HG03175 (cell line): Measurements from ENCODE around the gene KCNAB2.

Source experiments
- ATAC-seq: cut with Tn5 transposase; IDR thresholded peaks from one replicate; pipeline ENCODE4 v1.9.1; 2021; ENCODE audit warnings: mild to moderate bottlenecking, moderate library complexity; ENCODE audit not compliant: unreplicated experiment

KCNAB2 gene

GRCh38 chr1:6124746-6125365, 79.2 kb downstream of the KCNAB2 start:
- ATAC-seq = no peak

DNA sequence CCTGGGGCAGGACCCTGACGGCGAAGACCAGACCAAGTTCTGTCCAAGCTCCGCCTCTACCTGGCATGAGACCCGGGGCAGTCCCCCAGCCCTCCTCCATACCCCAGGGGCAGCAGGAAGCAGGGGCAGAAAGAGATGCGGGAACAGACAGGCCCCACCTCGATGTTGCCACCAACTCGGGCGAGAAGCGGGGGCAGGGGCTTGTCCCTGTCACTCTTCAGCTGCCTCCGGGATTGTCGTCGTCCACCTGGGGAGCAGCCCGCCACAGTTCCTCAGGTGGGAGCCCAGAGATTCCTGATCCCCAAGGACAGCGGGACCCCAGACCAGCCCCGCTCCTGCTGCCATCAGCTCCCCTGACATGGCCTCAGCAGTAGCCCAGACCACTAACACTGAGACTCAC, 79.7 kb downstream of the KCNAB2 start:
- no peak for ATAC-seq

- ATAC-seq = no peak
Measured at GRCh38 chr1:6126028-6126427, 80.3 kb downstream of the KCNAB2 start.

- no peak for ATAC-seq
Measured at GRCh38 chr1:6126521-6127067, 80.9 kb downstream of the KCNAB2 start.

- no peak for ATAC-seq
Measured at GRCh38 chr1:6127587-6128163, 82.0 kb downstream of the KCNAB2 start.

GRCh38 chr1:6128276-6129081, 82.8 kb downstream of the KCNAB2 start:
- no peak for ATAC-seq

DNA sequence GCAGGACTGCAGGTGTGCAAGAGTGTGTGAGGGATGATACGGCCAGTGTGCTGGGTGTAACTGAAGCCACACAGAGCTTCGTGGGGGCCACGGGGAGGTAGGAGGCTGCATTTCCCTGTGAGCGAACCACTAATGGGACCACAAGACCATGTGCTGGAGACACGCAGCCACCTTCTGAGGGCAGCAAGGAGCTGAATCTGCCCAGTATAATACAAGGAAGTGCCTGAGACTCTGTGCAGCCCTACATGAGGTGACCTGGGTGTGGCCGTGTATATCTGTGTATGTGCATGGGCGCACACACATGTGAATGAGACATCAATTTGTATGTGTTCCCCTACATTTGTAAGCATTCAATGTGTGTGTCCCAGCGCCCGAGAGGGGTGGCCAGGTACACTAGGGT, 83.6 kb downstream of the KCNAB2 start:
- ATAC-seq = no peak

GRCh38 chr1:6130036-6130435, 84.3 kb downstream of the KCNAB2 start:
- no peak for ATAC-seq

- no peak for ATAC-seq
Measured at GRCh38 chr1:6130596-6130995, 84.9 kb downstream of the KCNAB2 start.

DNA sequence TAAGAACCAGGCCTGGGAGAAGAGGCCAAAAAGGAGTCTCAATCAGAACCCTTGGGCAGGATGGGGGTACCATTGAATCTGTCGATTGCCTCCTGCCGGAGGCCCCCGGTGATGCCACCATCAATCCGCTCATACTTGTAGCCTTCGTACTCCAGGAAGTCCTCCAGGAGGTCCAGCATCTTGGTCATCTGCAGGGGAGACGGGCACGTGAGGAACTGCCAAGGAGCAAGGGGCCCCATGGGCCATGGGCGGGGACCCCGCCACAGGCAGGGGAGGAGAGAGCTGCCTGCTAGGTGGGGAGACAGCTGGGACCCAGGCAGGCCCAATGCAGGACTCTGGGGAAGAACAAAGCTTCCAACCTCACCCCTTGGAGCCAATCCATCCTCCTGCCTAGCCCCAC, 85.9 kb downstream of the KCNAB2 start:
- ATAC-seq = no peak

- ATAC-seq = no peak
Measured at GRCh38 chr1:6133146-6133895, 87.6 kb downstream of the KCNAB2 start.

- no peak for ATAC-seq
Measured at GRCh38 chr1:6134206-6134605, 88.5 kb downstream of the KCNAB2 start.

DNA sequence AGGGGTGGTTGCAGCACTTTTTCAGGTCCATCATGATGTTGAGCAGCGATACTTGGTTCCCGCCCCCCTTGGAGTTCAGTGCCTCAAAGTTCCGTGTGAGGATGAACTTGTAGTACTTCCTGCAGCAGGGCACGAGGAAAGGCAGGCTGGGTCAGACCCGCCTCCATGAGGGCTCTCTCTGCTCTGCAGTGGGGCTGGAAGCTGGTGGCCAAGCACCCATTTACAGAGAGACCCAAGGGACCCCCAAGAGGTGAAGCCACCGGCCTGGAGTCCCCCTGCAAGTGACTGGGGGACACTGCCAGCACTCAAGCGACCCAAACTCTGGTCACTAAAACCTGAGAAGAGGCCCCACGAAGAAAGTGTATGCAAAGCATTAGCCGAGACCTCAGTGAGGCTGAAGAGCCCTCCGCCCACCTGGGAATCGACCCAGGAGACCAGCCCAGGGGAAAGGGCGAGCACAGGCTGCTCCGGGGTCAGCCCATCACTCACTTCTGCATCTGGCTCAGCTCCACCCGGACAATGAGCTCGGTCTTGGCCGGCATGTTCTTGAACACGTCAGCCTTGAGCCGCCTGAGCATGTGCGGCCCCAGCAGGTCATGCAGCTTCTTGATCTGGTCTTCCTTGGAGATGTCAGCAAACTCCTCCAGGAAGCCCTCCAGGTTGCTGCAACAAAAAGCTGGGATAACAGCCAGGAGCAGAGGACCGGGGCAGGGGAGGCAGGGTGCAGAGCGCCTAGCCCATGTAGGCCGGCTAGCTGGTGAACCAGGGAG, 89.2 kb downstream of the KCNAB2 start:
- no peak for ATAC-seq

GRCh38 chr1:6136516-6137220, 91.0 kb downstream of the KCNAB2 start:
- no peak for ATAC-seq

- ATAC-seq = no peak
Measured at GRCh38 chr1:6137758-6138157, 92.1 kb downstream of the KCNAB2 start.

DNA sequence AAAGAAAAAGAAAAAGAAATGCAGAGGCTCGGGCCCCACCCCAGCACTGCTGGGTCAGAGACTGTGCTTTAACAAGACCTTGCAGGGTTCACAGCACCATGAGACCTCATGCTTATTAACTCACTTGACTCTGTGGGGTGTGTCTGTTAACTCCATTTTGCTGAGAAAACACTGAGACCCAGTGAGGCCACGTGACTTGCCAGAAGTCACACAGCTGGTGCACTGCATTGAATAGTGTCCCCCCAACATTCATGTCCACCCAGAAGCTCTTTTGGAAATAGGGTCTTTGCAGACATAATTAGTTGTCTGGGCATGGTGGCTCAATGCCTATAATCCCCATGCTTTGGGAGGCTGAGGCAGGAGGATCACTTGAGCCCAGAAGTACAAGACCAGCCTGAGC, 94.7 kb downstream of the KCNAB2 start:
- ATAC-seq = no peak

DNA sequence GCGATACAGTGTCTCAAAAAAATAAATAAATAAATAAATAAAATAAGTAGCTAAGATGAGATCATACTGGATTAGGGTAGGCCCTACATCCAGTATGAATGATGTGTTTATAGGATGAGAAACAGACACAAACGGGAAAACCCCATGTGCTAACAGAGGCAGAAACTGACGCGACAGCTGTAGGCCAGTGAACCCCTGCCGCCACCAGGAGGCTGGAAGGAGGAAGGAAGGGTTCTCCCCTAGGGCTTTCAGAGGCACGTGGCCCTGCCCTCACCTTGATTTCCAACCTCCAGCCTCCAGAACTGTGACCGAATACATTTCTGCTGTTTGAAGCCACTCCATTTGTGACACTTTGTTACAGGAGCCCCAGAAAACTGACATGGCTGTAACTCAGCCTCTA, 95.9 kb downstream of the KCNAB2 start:
- ATAC-seq = no peak

DNA sequence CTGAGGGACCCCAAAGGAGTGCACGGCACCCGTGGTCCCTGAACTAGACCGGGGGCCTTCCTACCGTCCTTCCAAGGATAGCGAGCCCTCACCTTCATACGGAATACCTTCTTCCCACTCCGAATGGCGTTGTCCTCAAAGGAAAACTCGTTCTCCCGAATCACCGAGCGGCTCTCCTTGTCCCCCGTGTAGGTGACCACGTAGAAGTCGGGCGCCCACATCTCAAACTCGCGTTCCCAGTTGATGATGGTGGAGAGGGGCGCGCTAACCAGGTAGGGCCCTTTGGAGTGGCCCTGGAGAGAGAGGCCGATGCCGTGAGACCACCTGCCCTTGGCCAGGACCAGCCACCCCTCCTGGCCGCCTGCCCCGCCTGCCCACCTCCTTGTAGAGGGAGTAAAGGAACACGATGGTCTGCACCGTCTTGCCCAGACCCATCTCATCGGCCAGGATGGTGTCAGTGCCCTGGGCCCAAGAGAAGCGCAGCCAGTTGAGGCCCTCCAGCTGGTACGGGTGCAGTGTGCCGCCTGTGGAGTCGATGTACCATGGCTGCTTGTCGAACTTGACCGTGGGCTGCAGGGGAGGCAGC, 96.4 kb downstream of the KCNAB2 start:
- no peak for ATAC-seq

DNA sequence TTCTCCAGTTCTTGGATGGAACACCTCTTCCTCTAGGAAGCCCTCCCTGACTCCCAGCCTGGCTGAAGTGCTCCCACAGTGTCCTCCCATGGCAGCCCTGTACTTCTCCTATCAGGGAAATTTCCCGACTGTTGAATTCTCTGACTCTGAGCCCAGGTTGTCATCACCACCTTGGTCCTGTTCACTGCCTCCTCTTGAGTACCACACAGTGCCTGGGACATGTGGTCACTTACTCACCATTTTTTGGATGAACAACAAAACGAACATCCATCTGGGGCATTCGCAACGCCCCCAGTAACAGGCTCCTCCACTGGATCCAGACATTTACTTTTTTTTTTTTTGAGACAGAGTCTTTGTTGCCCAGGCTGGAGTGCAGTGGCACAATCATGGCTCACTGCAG, 97.0 kb downstream of the KCNAB2 start:
- ATAC-seq = no peak

GRCh38 chr1:6143395-6143794, 97.7 kb downstream of the KCNAB2 start:
- ATAC-seq = no peak
